ENCODE results near the gene SLC24A3.
"Not testable (repeated sequence)": the region's sequence is repeated elsewhere in the genome, so short reads cannot be mapped to it uniquely, and the experiment has no call there.

Gene SLC24A3

GRCh38 chr20:19729672-19730071 is 517.2 kb downstream of the SLC24A3 start:
- DNase-seq, result no peak

- no peak for DNase-seq
Measured at GRCh38 chr20:19730706-19731105, 518.3 kb downstream of the SLC24A3 start.

GRCh38 chr20:19734811-19735210 is 522.4 kb downstream of the SLC24A3 start:
- no peak for DNase-seq

GRCh38 chr20:19735446-19735845 is 523.0 kb downstream of the SLC24A3 start:
- DNase-seq, result no peak

- DNase-seq, result no peak
Measured at GRCh38 chr20:19737025-19737424, 524.6 kb downstream of the SLC24A3 start.

GRCh38 chr20:19738951-19739350 is 526.5 kb downstream of the SLC24A3 start:
- DNase-seq, result no peak

- no peak for DNase-seq
Measured at GRCh38 chr20:19739351-19739750, 526.9 kb downstream of the SLC24A3 start.

GRCh38 chr20:19740512-19740911 is 528.1 kb downstream of the SLC24A3 start:
- DNase-seq, result no peak

GRCh38 chr20:19741924-19742323 is 529.5 kb downstream of the SLC24A3 start:
- no peak for DNase-seq

- DNase-seq, result no peak
Measured at GRCh38 chr20:19742974-19743639, 530.7 kb downstream of the SLC24A3 start.

- DNase-seq, result no peak
Measured at GRCh38 chr20:19743640-19743995, 531.2 kb downstream of the SLC24A3 start.

- DNase-seq, result no peak
Measured at GRCh38 chr20:19745106-19745505, 532.7 kb downstream of the SLC24A3 start.

GRCh38 chr20:19745584-19745983 is 533.1 kb downstream of the SLC24A3 start:
- no peak for DNase-seq

GRCh38 chr20:19746396-19746795 is 534.0 kb downstream of the SLC24A3 start:
- DNase-seq, result no peak

- no peak for DNase-seq
Measured at GRCh38 chr20:19747903-19748302, 535.5 kb downstream of the SLC24A3 start.

- no peak for DNase-seq
Measured at GRCh38 chr20:19748681-19749080, 536.2 kb downstream of the SLC24A3 start.

GRCh38 chr20:19749618-19750071 is 537.2 kb downstream of the SLC24A3 start:
- DNase-seq, result no peak

- no peak for DNase-seq
Measured at GRCh38 chr20:19750101-19750606, 537.7 kb downstream of the SLC24A3 start.

GRCh38 chr20:19750907-19751636 is 538.6 kb downstream of the SLC24A3 start:
- peak; percentile 24 for DNase-seq

- DNase-seq, result not testable (repeated sequence)
Measured at GRCh38 chr20:19754201-19754600, 541.8 kb downstream of the SLC24A3 start.

GRCh38 chr20:19756761-19757486 is 544.5 kb downstream of the SLC24A3 start:
- DNase-seq, result no peak

- peak; percentile 79 for DNase-seq
Measured at GRCh38 chr20:19757487-19758132, 545.2 kb downstream of the SLC24A3 start.

GRCh38 chr20:19758133-19758500 is 545.7 kb downstream of the SLC24A3 start, which contains the start of gene RIN2:
Gene RIN2, plus strand, starts transcription at chr20:19758258. Its CDS starts 131,344 bp downstream, at chr20:19889602.
- DNase-seq, result no peak

Data from DMS79 (cell line).